Measurements from ENCODE around the gene IER3IP1. TPM values are rescaled to one million over a fixed set of nuclear protein-coding genes. Genes with fewer than 3 reads are reported as not detected.
"Not testable (repeated sequence)": the region's sequence is repeated elsewhere in the genome, so short reads cannot be mapped to it uniquely, and the experiment has no call there.

IER3IP1 gene
- total RNA-seq, 1 experiment from 2014 or later = 7.6 TPM

GRCh38 chr18:47160256-47160655 is 15.9 kb downstream of the IER3IP1 start:
- Mint-ChIP-seq H3K36me3 (ENCODE audit: insufficient read depth in 1 of 3, low read depth in 3 of 3) (peaks cover 0 to 10% (median 7%) of the 10 kb centered on the region in 3 experiments; a peak in 6 of 7 replicates), H3K4me3 (no peak overlapping the region), H3K9me3 (no peaks in the 10 kb centered on the region), H3K4me1 (peaks cover 11 to 17% of the 10 kb centered on the region in 2 experiments), H3K27ac (no peak overlapping the region), H3K27me3 (ENCODE audit: low read depth) (no peaks in the 10 kb centered on the region)
- Histone ChIP-seq H3K79me2 (ENCODE audit: insufficient read depth, low read length) (peaks cover 3% of the 10 kb centered on the region; the same call in 1 of the 2 replicates), H2BK12ac (ENCODE audit: insufficient read length, low read depth, low read length) (no peak overlapping the region), H3K27me3 (ENCODE audit: insufficient read depth, low read length) (no peaks in the 10 kb centered on the region), H4K8ac (replicated peaks; ENCODE audit: insufficient read length, low read depth, low read length) (no peak overlapping the region), H3K23me2 (ENCODE audit: insufficient read length, low read depth, low read length, poor library complexity, severe bottlenecking) (no peaks in the 10 kb centered on the region), H2BK5ac (ENCODE audit: insufficient read length, low read length) (no peak overlapping the region), H3K79me1 (ENCODE audit: insufficient read depth, low read depth, low read length, poor library complexity, severe bottlenecking) (peaks cover 9% of the 10 kb centered on the region), H3T11ph (ENCODE audit: low read length) (no peak overlapping the region), H2AK5ac (ENCODE audit: insufficient read length, low read length) (no peak overlapping the region), H3K4me1 (ENCODE audit: insufficient read depth, low read length) (peaks cover 4% of the 10 kb centered on the region; the same call in 1 of the 2 replicates), H3K23ac (ENCODE audit: insufficient read length, low read depth, low read length) (no peak overlapping the region), H4K91ac (ENCODE audit: insufficient read length, low read depth, low read length) (no peak overlapping the region), H2BK120ac (ENCODE audit: low read depth, low read length, poor library complexity, severe bottlenecking) (no peak overlapping the region), H3K4ac (ENCODE audit: low read depth, low read length) (no peak overlapping the region), H4K5ac (ENCODE audit: insufficient read length, low read depth, low read length) (no peak overlapping the region), H3K56ac (ENCODE audit: insufficient read length, low read depth, low read length) (no peak overlapping the region), H3K9ac (ENCODE audit: extremely low read depth, insufficient read length, low read length) (no peak overlapping the region), H3K14ac (ENCODE audit: insufficient read depth, low read length) (no peak overlapping the region), H3K9me3 (ENCODE audit: control insufficient read depth, low read depth, low read length) (no peaks in the 10 kb centered on the region), H3K4me2 (ENCODE audit: insufficient read depth, insufficient read length, low read length) (no peak overlapping the region), H2BK20ac (ENCODE audit: low read depth, low read length, poor library complexity, severe bottlenecking) (no peak overlapping the region), H3K27ac (ENCODE audit: insufficient read length, low read depth, low read length) (no peak overlapping the region), H3K18ac (ENCODE audit: insufficient read length, low read depth, low read length) (no peak overlapping the region), H2BK15ac (ENCODE audit: low read depth, low read length) (no peak overlapping the region), H4K20me1 (ENCODE audit: control insufficient read depth, insufficient read depth, insufficient read length) (no peaks in the 10 kb centered on the region), H2AFZ (ENCODE audit: low read length) (no peak overlapping the region)
- WGBS (ENCODE audit: extremely low coverage, insufficient read length, low lambda C conversion rate) = no CpG with 5 or more reads among the region's 5 CpGs
- DNase-seq = no peak
- no peak for TF ChIP-seq CTCF (conservative IDR thresholded peaks at IDR 0.05)

- not testable (repeated sequence) for H4K20me1 ChIP-seq (ENCODE audit: control insufficient read depth, insufficient read depth, insufficient read length); H4K5ac ChIP-seq (ENCODE audit: insufficient read length, low read depth, low read length); H3T11ph ChIP-seq (ENCODE audit: low read length); H3K27ac ChIP-seq (ENCODE audit: insufficient read length, low read depth, low read length); H2BK120ac ChIP-seq (ENCODE audit: low read depth, low read length, poor library complexity, severe bottlenecking); H2BK12ac ChIP-seq (ENCODE audit: insufficient read length, low read depth, low read length); H3K4ac ChIP-seq (ENCODE audit: low read depth, low read length); H3K23ac ChIP-seq (ENCODE audit: insufficient read length, low read depth, low read length); H3K9me3 ChIP-seq (ENCODE audit: control insufficient read depth, low read depth, low read length); H2BK5ac ChIP-seq (ENCODE audit: insufficient read length, low read length); H4K91ac ChIP-seq (ENCODE audit: insufficient read length, low read depth, low read length); H3K9me3 Mint-ChIP-seq; H3K79me2 ChIP-seq (ENCODE audit: insufficient read depth, low read length); H3K23me2 ChIP-seq (ENCODE audit: insufficient read length, low read depth, low read length, poor library complexity, severe bottlenecking); H3K4me1 ChIP-seq (ENCODE audit: insufficient read depth, low read length); H2BK20ac ChIP-seq (ENCODE audit: low read depth, low read length, poor library complexity, severe bottlenecking); H3K18ac ChIP-seq (ENCODE audit: insufficient read length, low read depth, low read length); H2BK15ac ChIP-seq (ENCODE audit: low read depth, low read length); H2AK5ac ChIP-seq (ENCODE audit: insufficient read length, low read length); H3K56ac ChIP-seq (ENCODE audit: insufficient read length, low read depth, low read length); H3K27me3 Mint-ChIP-seq (ENCODE audit: low read depth); H3K14ac ChIP-seq (ENCODE audit: insufficient read depth, low read length); H3K4me2 ChIP-seq (ENCODE audit: insufficient read depth, insufficient read length, low read length); H2AFZ ChIP-seq (ENCODE audit: low read length); H3K27me3 ChIP-seq (ENCODE audit: insufficient read depth, low read length); H3K9ac ChIP-seq (ENCODE audit: extremely low read depth, insufficient read length, low read length); H3K4me3 Mint-ChIP-seq; H4K8ac ChIP-seq (replicated peaks; ENCODE audit: insufficient read length, low read depth, low read length); H3K79me1 ChIP-seq (ENCODE audit: insufficient read depth, low read depth, low read length, poor library complexity, severe bottlenecking)
- H3K27ac Mint-ChIP-seq = peak overlapping the region in 1 of 3 experiments; percentile 89; a peak in 1 of 7 replicates
- WGBS (ENCODE audit: extremely low coverage, insufficient read length, low lambda C conversion rate) = no CpG with 5 or more reads among the region's 16 CpGs
- H3K36me3 Mint-ChIP-seq (ENCODE audit: insufficient read depth in 1 of 3, low read depth in 3 of 3) = peaks cover 0 to 25% (median 7%) of the 10 kb centered on the region in 3 experiments; a peak in 6 of 7 replicates
- H3K4me1 Mint-ChIP-seq = peaks cover 11 to 17% of the 10 kb centered on the region in 2 experiments
- peak; percentile 37 for DNase-seq
These were observed 17.8 kb downstream of the IER3IP1 start for GRCh38 chr18:47158404-47158803.
